GM21381 (cell line): ENCODE data around the gene PPM1B.
"Not testable (repeated sequence)": the region's sequence is repeated elsewhere in the genome, so short reads cannot be mapped to it uniquely, and the experiment has no call there.

Source experiments
- ATAC-seq: cut with Tn5 transposase; IDR thresholded peaks from one replicate; pipeline ENCODE4 v1.9.1; 2021; ENCODE audit warnings: mild to moderate bottlenecking, moderate library complexity; ENCODE audit not compliant: unreplicated experiment

PPM1B gene

GRCh38 chr2:44155666-44156446, 12.8 kb upstream of the PPM1B start:
- no peak for ATAC-seq

GRCh38 chr2:44163777-44164176, 4.9 kb upstream of the PPM1B start:
- no peak for ATAC-seq

- no peak for ATAC-seq
Observed at GRCh38 chr2:44164617-44165016, 4.1 kb upstream of the PPM1B start.

GRCh38 chr2:44166096-44166495, 2.6 kb upstream of the PPM1B start:
- ATAC-seq: no peak

- no peak for ATAC-seq
Observed at GRCh38 chr2:44167311-44167907, 1.3 kb upstream of the PPM1B start.

- peak; percentile 77 for ATAC-seq
Observed at GRCh38 chr2:44167908-44168680, 581 bp upstream of the PPM1B start.

GRCh38 chr2:44169155-44169898, 652 bp downstream of the PPM1B start:
- ATAC-seq: no peak

GRCh38 chr2:44170311-44170717, 1.6 kb downstream of the PPM1B start:
- ATAC-seq: no peak

GRCh38 chr2:44171018-44171417, 2.3 kb downstream of the PPM1B start:
- ATAC-seq: no peak

GRCh38 chr2:44171442-44171841, 2.8 kb downstream of the PPM1B start:
- not testable (repeated sequence) for ATAC-seq

GRCh38 chr2:44172576-44172975, 3.9 kb downstream of the PPM1B start:
- ATAC-seq: no peak

GRCh38 chr2:44178950-44179349, 10.3 kb downstream of the PPM1B start:
- ATAC-seq: no peak

- ATAC-seq: no peak
Observed at GRCh38 chr2:44181648-44182047, 13.0 kb downstream of the PPM1B start.

GRCh38 chr2:44184106-44184505, 15.4 kb downstream of the PPM1B start:
- no peak for ATAC-seq

- ATAC-seq: no peak
Observed at GRCh38 chr2:44186810-44187209, 18.1 kb downstream of the PPM1B start.

- ATAC-seq: no peak
Observed at GRCh38 chr2:44187251-44187650, 18.6 kb downstream of the PPM1B start.

- no peak for ATAC-seq
Observed at GRCh38 chr2:44188696-44189095, 20.0 kb downstream of the PPM1B start.

- ATAC-seq: no peak
Observed at GRCh38 chr2:44189104-44189503, 20.4 kb downstream of the PPM1B start.

- no peak for ATAC-seq
Observed at GRCh38 chr2:44190526-44190925, 21.9 kb downstream of the PPM1B start.

GRCh38 chr2:44191739-44192138, 23.1 kb downstream of the PPM1B start:
- peak; percentile 85 for ATAC-seq

GRCh38 chr2:44192646-44193045, 24.0 kb downstream of the PPM1B start:
- no peak for ATAC-seq
